ENCODE measurements around the gene VSIG10L2.

Gene VSIG10L2

DNA sequence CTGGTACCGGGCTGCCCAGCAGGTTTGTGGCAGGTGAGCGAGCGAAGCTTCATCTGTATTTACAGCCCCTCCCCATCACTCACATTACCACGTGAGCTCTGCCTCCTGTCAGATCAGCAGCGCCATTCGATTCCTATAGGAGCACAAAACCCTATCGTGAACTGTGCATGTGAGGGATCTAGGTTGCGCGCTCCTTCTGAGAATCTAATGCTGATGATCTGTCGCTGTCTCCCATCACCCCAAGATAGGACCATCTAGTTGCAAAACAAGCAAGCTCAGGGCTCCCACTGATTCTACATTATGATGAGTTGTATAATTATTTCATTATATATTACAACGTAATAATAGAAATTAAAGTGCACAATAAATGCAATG is 15.8 kb upstream of the VSIG10L2 start:
- H3K36me3 ChIP-seq (ENCODE audit: control insufficient read depth in 2 of 2, insufficient read depth in 1 of 2, low read length in 2 of 2) = no peaks in the 10 kb centered on the region
- TF ChIP-seq, protein P1, sequence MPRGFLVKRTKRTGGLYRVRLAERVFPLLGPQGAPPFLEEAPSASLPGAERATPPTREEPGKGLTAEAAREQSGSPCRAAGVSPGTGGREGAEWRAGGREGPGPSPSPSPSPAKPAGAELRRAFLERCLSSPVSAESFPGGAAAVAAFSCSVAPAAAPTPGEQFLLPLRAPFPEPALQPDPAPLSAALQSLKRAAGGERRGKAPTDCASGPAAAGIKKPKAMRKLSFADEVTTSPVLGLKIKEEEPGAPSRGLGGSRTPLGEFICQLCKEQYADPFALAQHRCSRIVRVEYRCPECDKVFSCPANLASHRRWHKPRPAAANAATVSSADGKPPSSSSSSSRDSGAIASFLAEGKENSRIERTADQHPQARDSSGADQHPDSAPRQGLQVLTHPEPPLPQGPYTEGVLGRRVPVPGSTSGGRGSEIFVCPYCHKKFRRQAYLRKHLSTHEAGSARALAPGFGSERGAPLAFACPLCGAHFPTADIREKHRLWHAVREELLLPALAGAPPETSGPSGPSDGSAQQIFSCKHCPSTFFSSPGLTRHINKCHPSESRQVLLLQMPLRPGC (tag by site-specific recombination; IDR thresholded peaks at IDR 0.05) = no peak
- TF ChIP-seq ZNF561 (tag by site-specific recombination; IDR thresholded peaks at IDR 0.05; ENCODE audit: borderline replicate concordance) (no peak), MYNN (tag by site-specific recombination; IDR thresholded peaks at IDR 0.05; ENCODE audit: borderline replicate concordance) (no peak), ZNF121 (tag by site-specific recombination; IDR thresholded peaks at IDR 0.05) (no peak), SALL2 (tag by site-specific recombination; IDR thresholded peaks at IDR 0.05; ENCODE audit: borderline replicate concordance) (no peak), ZNF830 (tag by site-specific recombination; IDR thresholded peaks at IDR 0.05; ENCODE audit: low read depth) (no peak), ZNF785 (tag by site-specific recombination; IDR thresholded peaks at IDR 0.05) (no peak)
- ChIA-PET CTCF (interaction anchor here (0.9 to 3.1 kb wide), 3 partner anchors 9 to 264 kb away, joined by 3 to 18 read pairs (median 4); no protein-coding TSS in a partner anchor), POLR2A (no interaction called here)
- H3K9me3 ChIP-seq (ENCODE audit: control insufficient read depth, insufficient read depth, low read depth, low read length) = no peaks in the 10 kb centered on the region
- H3K4me1 ChIP-seq (ENCODE audit: control insufficient read depth, insufficient read depth, low read length) = no peaks in the 10 kb centered on the region
- no peak overlapping the region for H3K27ac ChIP-seq (ENCODE audit: extremely low read depth, low read depth, low read length)
- no peak overlapping the region for H3K4me3 ChIP-seq (ENCODE audit: low read depth, low read length)

DNA sequence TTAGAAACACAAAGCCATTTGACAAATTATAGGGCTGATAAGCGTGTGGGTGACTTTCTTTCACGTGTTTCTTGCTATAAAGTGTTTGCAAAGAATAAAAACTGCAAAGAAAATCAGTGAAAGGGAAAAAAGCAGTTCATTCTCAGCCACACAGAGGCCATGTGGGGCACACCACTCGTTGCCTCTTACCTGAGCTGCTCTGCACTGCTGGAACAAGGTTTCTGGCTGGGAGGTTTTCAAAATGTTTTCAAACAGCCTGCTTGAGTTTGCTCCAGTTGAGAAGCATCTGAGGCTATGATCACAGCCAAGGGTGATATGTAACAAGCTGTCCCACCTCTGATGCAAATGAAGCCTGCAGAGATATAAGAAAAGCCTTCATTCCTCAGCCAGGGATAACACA is 14.7 kb upstream of the VSIG10L2 start:
- H3K36me3 ChIP-seq (ENCODE audit: control insufficient read depth in 2 of 2, insufficient read depth in 1 of 2, low read length in 2 of 2) = no peaks in the 10 kb centered on the region

DNA sequence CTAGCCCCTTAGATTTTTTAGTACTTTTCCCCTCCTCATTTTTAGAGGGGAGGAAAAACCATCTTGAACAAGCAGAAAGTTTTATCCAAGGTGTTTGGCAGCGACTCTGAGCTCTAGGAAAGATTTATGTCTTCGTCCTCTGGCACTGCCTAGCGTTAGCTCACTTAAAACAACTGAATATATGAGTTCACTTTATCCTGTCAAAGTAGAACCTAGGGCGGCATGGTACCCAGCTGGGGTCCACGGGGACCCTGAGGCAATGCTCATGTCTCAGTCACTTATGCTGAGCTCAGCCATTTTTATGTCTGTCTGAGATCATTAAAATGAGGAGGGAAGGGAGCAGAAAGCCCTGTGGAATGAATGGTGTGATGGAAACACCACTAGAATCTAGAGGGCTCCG is 14.2 kb upstream of the VSIG10L2 start:
- Histone ChIP-seq H3K4me3 (ENCODE audit: low read depth, low read length) (no peak overlapping the region), H3K27ac (ENCODE audit: extremely low read depth, low read depth, low read length) (no peak overlapping the region), H3K4me1 (ENCODE audit: control insufficient read depth, insufficient read depth, low read length) (no peaks in the 10 kb centered on the region), H3K36me3 (ENCODE audit: control insufficient read depth in 2 of 2, insufficient read depth in 1 of 2, low read length in 2 of 2) (no peaks in the 10 kb centered on the region), H3K9me3 (ENCODE audit: control insufficient read depth, insufficient read depth, low read depth, low read length) (no peaks in the 10 kb centered on the region)
- CTCF ChIA-PET = interaction anchor here (0.8 to 2.8 kb wide), 5 partner anchors 8 to 182 kb away, joined by 3 to 11 read pairs (median 7); no protein-coding TSS in a partner anchor
- POLR2A ChIA-PET = no interaction called here
- TF ChIP-seq, protein P2, sequence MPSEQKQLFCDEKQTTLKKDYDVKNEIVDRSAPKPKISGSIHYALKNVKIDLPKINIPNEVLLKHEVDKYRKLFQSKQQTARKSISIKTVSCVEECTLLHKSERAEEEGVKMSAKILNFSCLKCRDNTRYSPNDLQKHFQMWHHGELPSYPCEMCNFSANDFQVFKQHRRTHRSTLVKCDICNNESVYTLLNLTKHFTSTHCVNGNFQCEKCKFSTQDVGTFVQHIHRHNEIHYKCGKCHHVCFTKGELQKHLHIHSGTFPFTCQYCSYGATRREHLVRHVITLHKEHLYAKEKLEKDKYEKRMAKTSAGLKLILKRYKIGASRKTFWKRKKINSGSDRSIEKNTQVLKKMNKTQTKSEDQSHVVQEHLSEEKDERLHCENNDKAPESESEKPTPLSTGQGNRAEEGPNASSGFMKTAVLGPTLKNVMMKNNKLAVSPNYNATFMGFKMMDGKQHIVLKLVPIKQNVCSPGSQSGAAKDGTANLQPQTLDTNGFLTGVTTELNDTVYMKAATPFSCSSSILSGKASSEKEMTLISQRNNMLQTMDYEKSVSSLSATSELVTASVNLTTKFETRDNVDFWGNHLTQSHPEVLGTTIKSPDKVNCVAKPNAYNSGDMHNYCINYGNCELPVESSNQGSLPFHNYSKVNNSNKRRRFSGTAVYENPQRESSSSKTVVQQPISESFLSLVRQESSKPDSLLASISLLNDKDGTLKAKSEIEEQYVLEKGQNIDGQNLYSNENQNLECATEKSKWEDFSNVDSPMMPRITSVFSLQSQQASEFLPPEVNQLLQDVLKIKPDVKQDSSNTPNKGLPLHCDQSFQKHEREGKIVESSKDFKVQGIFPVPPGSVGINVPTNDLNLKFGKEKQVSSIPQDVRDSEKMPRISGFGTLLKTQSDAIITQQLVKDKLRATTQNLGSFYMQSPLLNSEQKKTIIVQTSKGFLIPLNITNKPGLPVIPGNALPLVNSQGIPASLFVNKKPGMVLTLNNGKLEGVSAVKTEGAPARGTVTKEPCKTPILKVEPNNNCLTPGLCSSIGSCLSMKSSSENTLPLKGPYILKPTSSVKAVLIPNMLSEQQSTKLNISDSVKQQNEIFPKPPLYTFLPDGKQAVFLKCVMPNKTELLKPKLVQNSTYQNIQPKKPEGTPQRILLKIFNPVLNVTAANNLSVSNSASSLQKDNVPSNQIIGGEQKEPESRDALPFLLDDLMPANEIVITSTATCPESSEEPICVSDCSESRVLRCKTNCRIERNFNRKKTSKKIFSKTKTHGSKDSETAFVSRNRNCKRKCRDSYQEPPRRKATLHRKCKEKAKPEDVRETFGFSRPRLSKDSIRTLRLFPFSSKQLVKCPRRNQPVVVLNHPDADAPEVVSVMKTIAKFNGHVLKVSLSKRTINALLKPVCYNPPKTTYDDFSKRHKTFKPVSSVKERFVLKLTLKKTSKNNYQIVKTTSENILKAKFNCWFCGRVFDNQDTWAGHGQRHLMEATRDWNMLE (tag by site-specific recombination; conservative IDR thresholded peaks at IDR 0.05; ENCODE audit: low read depth) = no peak
- TF ChIP-seq, protein P3, sequence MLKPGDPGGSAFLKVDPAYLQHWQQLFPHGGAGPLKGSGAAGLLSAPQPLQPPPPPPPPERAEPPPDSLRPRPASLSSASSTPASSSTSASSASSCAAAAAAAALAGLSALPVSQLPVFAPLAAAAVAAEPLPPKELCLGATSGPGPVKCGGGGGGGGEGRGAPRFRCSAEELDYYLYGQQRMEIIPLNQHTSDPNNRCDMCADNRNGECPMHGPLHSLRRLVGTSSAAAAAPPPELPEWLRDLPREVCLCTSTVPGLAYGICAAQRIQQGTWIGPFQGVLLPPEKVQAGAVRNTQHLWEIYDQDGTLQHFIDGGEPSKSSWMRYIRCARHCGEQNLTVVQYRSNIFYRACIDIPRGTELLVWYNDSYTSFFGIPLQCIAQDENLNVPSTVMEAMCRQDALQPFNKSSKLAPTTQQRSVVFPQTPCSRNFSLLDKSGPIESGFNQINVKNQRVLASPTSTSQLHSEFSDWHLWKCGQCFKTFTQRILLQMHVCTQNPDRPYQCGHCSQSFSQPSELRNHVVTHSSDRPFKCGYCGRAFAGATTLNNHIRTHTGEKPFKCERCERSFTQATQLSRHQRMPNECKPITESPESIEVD (tag by site-specific recombination; IDR thresholded peaks at IDR 0.05) = 0 out of 2 replicates have a peak, but pooled peaks have one; percentile 25
- TF ChIP-seq ZNF777 (tag by site-specific recombination; IDR thresholded peaks at IDR 0.05; ENCODE audit: borderline replicate concordance) (no peak), ZNF514 (tag by site-specific recombination; IDR thresholded peaks at IDR 0.05) (no peak), ZNF585B (tag by site-specific recombination; IDR thresholded peaks at IDR 0.05) (no peak), YY1 (tag by site-specific recombination; IDR thresholded peaks at IDR 0.05) (no peak), ZNF23 (tag by site-specific recombination; IDR thresholded peaks at IDR 0.05; ENCODE audit: borderline replicate concordance) (no peak), ZNF221 (tag by site-specific recombination; IDR thresholded peaks at IDR 0.05; ENCODE audit: borderline replicate concordance) (no peak), ZNF366 (tag by site-specific recombination; conservative IDR thresholded peaks at IDR 0.05) (no peak), ZNF664 (tag by site-specific recombination; IDR thresholded peaks at IDR 0.05) (peak; percentile 23; the same call in 1 of the 2 replicates)

More for the DNA sequence above, 14.7 kb upstream of the VSIG10L2 start:
- TF ChIP-seq ZNF660 (tag by site-specific recombination; IDR thresholded peaks at IDR 0.05) (no peak), SCRT2 (tag by site-specific recombination; IDR thresholded peaks at IDR 0.05) (no peak), ZNF501 (tag by site-specific recombination; IDR thresholded peaks at IDR 0.05) (no peak), ZNF510 (tag by site-specific recombination; IDR thresholded peaks at IDR 0.05; ENCODE audit: insufficient replicate concordance) (no peak), ZNF2 (tag by site-specific recombination; IDR thresholded peaks at IDR 0.05) (no peak)
- TF ChIP-seq, protein P4, sequence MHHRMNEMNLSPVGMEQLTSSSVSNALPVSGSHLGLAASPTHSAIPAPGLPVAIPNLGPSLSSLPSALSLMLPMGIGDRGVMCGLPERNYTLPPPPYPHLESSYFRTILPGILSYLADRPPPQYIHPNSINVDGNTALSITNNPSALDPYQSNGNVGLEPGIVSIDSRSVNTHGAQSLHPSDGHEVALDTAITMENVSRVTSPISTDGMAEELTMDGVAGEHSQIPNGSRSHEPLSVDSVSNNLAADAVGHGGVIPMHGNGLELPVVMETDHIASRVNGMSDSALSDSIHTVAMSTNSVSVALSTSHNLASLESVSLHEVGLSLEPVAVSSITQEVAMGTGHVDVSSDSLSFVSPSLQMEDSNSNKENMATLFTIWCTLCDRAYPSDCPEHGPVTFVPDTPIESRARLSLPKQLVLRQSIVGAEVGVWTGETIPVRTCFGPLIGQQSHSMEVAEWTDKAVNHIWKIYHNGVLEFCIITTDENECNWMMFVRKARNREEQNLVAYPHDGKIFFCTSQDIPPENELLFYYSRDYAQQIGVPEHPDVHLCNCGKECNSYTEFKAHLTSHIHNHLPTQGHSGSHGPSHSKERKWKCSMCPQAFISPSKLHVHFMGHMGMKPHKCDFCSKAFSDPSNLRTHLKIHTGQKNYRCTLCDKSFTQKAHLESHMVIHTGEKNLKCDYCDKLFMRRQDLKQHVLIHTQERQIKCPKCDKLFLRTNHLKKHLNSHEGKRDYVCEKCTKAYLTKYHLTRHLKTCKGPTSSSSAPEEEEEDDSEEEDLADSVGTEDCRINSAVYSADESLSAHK (tag by site-specific recombination; IDR thresholded peaks at IDR 0.05) = no peak
- Histone ChIP-seq H3K9me3 (ENCODE audit: control insufficient read depth, insufficient read depth, low read depth, low read length) (no peaks in the 10 kb centered on the region), H3K27ac (ENCODE audit: extremely low read depth, low read depth, low read length) (no peak overlapping the region), H3K4me1 (ENCODE audit: control insufficient read depth, insufficient read depth, low read length) (no peaks in the 10 kb centered on the region), H3K4me3 (ENCODE audit: low read depth, low read length) (no peak overlapping the region)
- ChIA-PET CTCF (interaction anchor here (0.8 to 2.8 kb wide), 3 partner anchors 9 to 183 kb away, joined by 3 to 11 read pairs (median 7); no protein-coding TSS in a partner anchor), POLR2A (no interaction called here)
